T-cell (primary cell): ENCODE data around the gene SELENOM. TPM values are rescaled to one million over a fixed set of nuclear protein-coding genes. Genes with fewer than 3 reads are reported as not detected.

Source experiments
- ATAC-seq, 4 experiments: fragments of 200-7000 bp in 3 of 4; fragments of 150-1000 bp in 1 of 4; cut with Tn5 transposase; replicated peaks in 1 of 4; 1 replicate in 3 of 4; 2 replicates in 1 of 4; pipeline ENCODE4 v1.10.0; 2021; ENCODE audit warnings: moderate library complexity in 3 of 4, mild to moderate bottlenecking in 2 of 4, moderate number of reproducible peaks in 1 of 4
- CTCF ChIA-PET, 2 donors: fragments of 300-600 bp; sonication (Branson Sonifier 250); formaldehyde crosslinking; loops; one replicate each; lab custom pipeline; 2022; ENCODE audit warnings: antibody characterized with exemption in 2 of 2; lab: Charles Lee
- POLR2A ChIA-PET, 2 donors: fragments of 300-600 bp; sonication (Branson Sonifier 250); formaldehyde crosslinking; loops; one replicate each; lab custom pipeline; 2022; ENCODE audit warnings: antibody characterized with exemption in 2 of 2; lab: Charles Lee
- DNase-seq, 35 experiments: peaks; one replicate each; pipeline versions ENCODE4 v3.0.0 to v3.0.0-alpha.2; 2013 to 2023
- H3K27ac ChIP-seq: one replicate; pipeline ENCODE4 v1.5.1; 2013; ENCODE audit warnings: low read length
- H3K27me3 ChIP-seq, 2 experiments: replicated peaks in 1 of 2; 1 replicate in 1 of 2; 2 replicates in 1 of 2; pipeline versions ENCODE4 v1.6.1 to v1.7.0; 2013; ENCODE audit warnings: low read length in 1 of 2, mixed read lengths in 1 of 2; ENCODE audit not compliant: control insufficient read depth in 2 of 2, insufficient read depth in 2 of 2; ENCODE audit errors: extremely low read depth in 1 of 2
- H3K36me3 ChIP-seq, 2 donors: 1 replicate in 1 of 2; 2 replicates in 1 of 2; pipeline versions ENCODE4 v1.6.1 to v1.7.0; 2013; ENCODE audit warnings: low read length in 1 of 2; ENCODE audit not compliant: control insufficient read depth in 2 of 2, insufficient read depth in 1 of 2; ENCODE audit errors: extremely low read depth in 1 of 2
- H3K4me1 ChIP-seq, 2 experiments: 1 replicate in 1 of 2; 2 replicates in 1 of 2; pipeline versions ENCODE4 v1.6.1 to v1.7.0; 2013; ENCODE audit warnings: low read length in 2 of 2, mixed read lengths in 1 of 2; ENCODE audit not compliant: insufficient read depth in 2 of 2, control insufficient read depth in 1 of 2; ENCODE audit errors: extremely low read depth in 1 of 2
- H3K4me3 ChIP-seq, 2 donors: 1 replicate in 1 of 2; 2 replicates in 1 of 2; pipeline versions ENCODE4 v1.5.1 to v1.7.0; 2013; ENCODE audit warnings: mild to moderate bottlenecking in 2 of 2, low read length in 1 of 2, moderate library complexity in 1 of 2; ENCODE audit not compliant: control insufficient read depth in 1 of 2; ENCODE audit errors: extremely low read depth in 1 of 2
- H3K9me3 ChIP-seq: 2 replicates; pipeline ENCODE4 v1.7.0; 2013
- H3K27ac Mint-ChIP-seq, 2 donors: one replicate each; pipeline ENCODE4 v1.8.0; 2020 to 2021; ENCODE audit warnings: mild to moderate bottlenecking in 2 of 2, mixed read lengths in 2 of 2
- H3K27me3 Mint-ChIP-seq, 2 donors: one replicate each; pipeline ENCODE4 v1.8.0; 2021 to 2022; ENCODE audit warnings: mixed read lengths in 2 of 2
- H3K36me3 Mint-ChIP-seq: one replicate; pipeline ENCODE4 v1.8.0; 2021; ENCODE audit warnings: mixed read lengths
- H3K4me1 Mint-ChIP-seq, 3 donors: one replicate each; pipeline ENCODE4 v1.8.0; 2020 to 2022; ENCODE audit warnings: mixed read lengths in 3 of 3, mild to moderate bottlenecking in 1 of 3
- H3K4me3 Mint-ChIP-seq, 3 donors: one replicate each; pipeline ENCODE4 v1.8.0; 2020 to 2022; ENCODE audit warnings: mild to moderate bottlenecking in 3 of 3, mixed read lengths in 3 of 3, moderate library complexity in 3 of 3
- H3K9me3 Mint-ChIP-seq, 3 donors: one replicate each; pipeline ENCODE4 v1.8.0; 2020 to 2022; ENCODE audit warnings: mixed read lengths in 3 of 3
- WGBS: methylation state at CpG from one replicate; pipeline ENCODE4 v1.1.5; 2013; ENCODE audit warnings: missing lambda C conversion rate; ENCODE audit not compliant: insufficient coverage; 5-methylcytosine and 5-hydroxymethylcytosine counted together
- total RNA-seq, 35 experiments: library from RNA in 6 of 35; stranded (reverse) in 6 of 35; fragments of 120-200 nt in 1 of 35; gene quantifications; one replicate each; pipeline versions ENCODE4 v1.2.1 to v1.2.4 and lab custom pipeline; 2013 to 2026

SELENOM gene
- total RNA-seq, 5 donors from 2014 or later (not counting 1 experiment from before 2014, with no cell fraction given): 46.4 to 67.8 (median 53.7) TPM

GRCh38 chr22:31141551-31141950 lies 34.2 kb upstream of the SELENOM start:
- Mint-ChIP-seq H3K4me3 (no peak overlapping the region), H3K9me3 (peaks cover 0 to 9% (median 5%) of the 10 kb centered on the region in 3 donors), H3K27ac (no peak overlapping the region), H3K4me1 (no peaks in the 10 kb centered on the region), H3K36me3 (no peaks in the 10 kb centered on the region), H3K27me3 (peaks cover 4 to 8% of the 10 kb centered on the region in 2 donors)
- no peak overlapping the region for H3K4me3 ChIP-seq
- no peak for ATAC-seq
- WGBS: no CpG with 5 or more reads among the region's 2 CpGs
- CTCF ChIA-PET: no interaction called here
- no peak overlapping the region for H3K27ac ChIP-seq
- POLR2A ChIA-PET: interaction anchor here in 1 of 2 donors (0.6 kb wide), 1 partner anchor 501 kb away, joined by 4 read pairs; no protein-coding TSS in a partner anchor
- no peaks in the 10 kb centered on the region for H3K36me3 ChIP-seq
- DNase-seq: no peak
- H3K27me3 ChIP-seq: peaks cover 0 to 24% of the 10 kb centered on the region in 2 experiments
- H3K4me1 ChIP-seq: no peaks in the 10 kb centered on the region
- H3K9me3 ChIP-seq: no peaks in the 10 kb centered on the region

- H3K4me3 Mint-ChIP-seq: no peak overlapping the region
- CTCF ChIA-PET: no interaction called here
Measured at GRCh38 chr22:31140746-31141145, 33.4 kb upstream of the SELENOM start.

GRCh38 chr22:31139866-31140716 lies 32.7 kb upstream of the SELENOM start, which contains the start of gene PLA2G3:
Gene PLA2G3, minus strand, starts transcription at chr22:31140508. Its CDS starts 154 bp downstream, at chr22:31140354.
- H3K9me3 ChIP-seq: no peaks in the 10 kb centered on the region
- 73% methylated on average over 24 of the region's 24 CpGs for WGBS
- ATAC-seq: no peak
- Mint-ChIP-seq H3K27me3 (peaks cover 4 to 8% of the 10 kb centered on the region in 2 donors), H3K27ac (no peak within 1 kb of the TSS), H3K36me3 (no peaks in the 10 kb centered on the region), H3K4me1 (no peaks in the 10 kb centered on the region), H3K4me3 (no peak within 1 kb of the TSS), H3K9me3 (peaks cover 0 to 7% (median 2%) of the 10 kb centered on the region in 3 donors)
- no peak for DNase-seq
- H3K4me1 ChIP-seq: no peaks in the 10 kb centered on the region
- H3K27ac ChIP-seq: no peak within 1 kb of the TSS
- peaks cover 0 to 24% of the 10 kb centered on the region in 2 experiments for H3K27me3 ChIP-seq
- H3K4me3 ChIP-seq: no peak within 1 kb of the TSS
- POLR2A ChIA-PET: no interaction called here
- CTCF ChIA-PET: no interaction called here
- H3K36me3 ChIP-seq: no peaks in the 10 kb centered on the region

More at GRCh38 chr22:31140746-31141145, 33.4 kb upstream of the SELENOM start:
- H3K9me3 ChIP-seq: no peaks in the 10 kb centered on the region
- H3K4me3 ChIP-seq: no peak overlapping the region
- H3K27me3 Mint-ChIP-seq: peaks cover 4 to 8% of the 10 kb centered on the region in 2 donors
- peaks cover 0 to 24% of the 10 kb centered on the region in 2 experiments for H3K27me3 ChIP-seq
- DNase-seq (no peak), ATAC-seq (no peak)
- no peaks in the 10 kb centered on the region for H3K36me3 ChIP-seq
- peaks cover 0 to 9% (median 5%) of the 10 kb centered on the region in 3 donors for H3K9me3 Mint-ChIP-seq
- 88% methylated on average over 1 of the region's 5 CpGs for WGBS
- no peaks in the 10 kb centered on the region for H3K36me3 Mint-ChIP-seq
- H3K27ac Mint-ChIP-seq: no peak overlapping the region
- no peaks in the 10 kb centered on the region for H3K4me1 ChIP-seq
- H3K4me1 Mint-ChIP-seq: no peaks in the 10 kb centered on the region
- H3K27ac ChIP-seq: no peak overlapping the region
- POLR2A ChIA-PET: no interaction called here

GRCh38 chr22:31139066-31139465 lies 31.7 kb upstream of the SELENOM start:
- peaks cover 4 to 8% of the 10 kb centered on the region in 2 donors for H3K27me3 Mint-ChIP-seq
- WGBS: 63% methylated on average over 2 of the region's 3 CpGs
- no peaks in the 10 kb centered on the region for H3K4me1 Mint-ChIP-seq
- no peaks in the 10 kb centered on the region for H3K9me3 Mint-ChIP-seq
- no peak for ATAC-seq
- Histone ChIP-seq H3K27me3 (peaks cover 0 to 24% of the 10 kb centered on the region in 2 experiments), H3K9me3 (no peaks in the 10 kb centered on the region), H3K27ac (no peak overlapping the region), H3K36me3 (no peaks in the 10 kb centered on the region), H3K4me1 (no peaks in the 10 kb centered on the region), H3K4me3 (no peak overlapping the region)
- no peak overlapping the region for H3K27ac Mint-ChIP-seq
- no peak for DNase-seq
- ChIA-PET CTCF (no interaction called here), POLR2A (no interaction called here)
- no peak overlapping the region for H3K4me3 Mint-ChIP-seq
- H3K36me3 Mint-ChIP-seq: no peaks in the 10 kb centered on the region

- POLR2A ChIA-PET: no interaction called here
- no peak overlapping the region for H3K4me3 Mint-ChIP-seq
- no peak overlapping the region for H3K27ac Mint-ChIP-seq
- Histone ChIP-seq H3K9me3 (no peaks in the 10 kb centered on the region), H3K27me3 (peaks cover 0 to 24% of the 10 kb centered on the region in 2 experiments), H3K4me1 (no peaks in the 10 kb centered on the region), H3K27ac (no peak overlapping the region), H3K4me3 (no peak overlapping the region), H3K36me3 (no peaks in the 10 kb centered on the region)
- no peaks in the 10 kb centered on the region for H3K9me3 Mint-ChIP-seq
- 69% methylated on average over 6 of the region's 10 CpGs for WGBS
- CTCF ChIA-PET: interaction anchor here in 1 of 2 donors (0.5 kb wide), 1 partner anchor 185 kb away, joined by 7 read pairs; no protein-coding TSS in a partner anchor
- no peak for ATAC-seq
- DNase-seq: no peak
- H3K4me1 Mint-ChIP-seq: no peaks in the 10 kb centered on the region
- peaks cover 4 to 8% of the 10 kb centered on the region in 2 donors for H3K27me3 Mint-ChIP-seq
- H3K36me3 Mint-ChIP-seq: no peaks in the 10 kb centered on the region
Measured at GRCh38 chr22:31138126-31138525, 30.8 kb upstream of the SELENOM start.

GRCh38 chr22:31137721-31138120 lies 30.4 kb upstream of the SELENOM start:
- Histone ChIP-seq H3K27ac (no peak overlapping the region), H3K9me3 (no peaks in the 10 kb centered on the region), H3K4me3 (no peak overlapping the region), H3K27me3 (peaks cover 0 to 24% of the 10 kb centered on the region in 2 experiments), H3K4me1 (no peaks in the 10 kb centered on the region), H3K36me3 (no peaks in the 10 kb centered on the region)
- DNase-seq (no peak), ATAC-seq (no peak)
- ChIA-PET POLR2A (no interaction called here), CTCF (no interaction called here)
- peaks cover 4 to 8% of the 10 kb centered on the region in 2 donors for H3K27me3 Mint-ChIP-seq
- no peaks in the 10 kb centered on the region for H3K4me1 Mint-ChIP-seq
- no peak overlapping the region for H3K27ac Mint-ChIP-seq
- no peaks in the 10 kb centered on the region for H3K36me3 Mint-ChIP-seq
- WGBS: 67% methylated on average over 2 of the region's 10 CpGs
- H3K9me3 Mint-ChIP-seq: no peaks in the 10 kb centered on the region
- H3K4me3 Mint-ChIP-seq: no peak overlapping the region
